Loucy (cell line): Measurements from ENCODE around the gene PDZD8.

Experiments
- CTCF ChIP-seq: fragments of 200-600 bp; sonication (generic); conservative IDR thresholded peaks from 2 replicates; pipeline ENCODE4 v1.5.1; 2014; ENCODE audit warnings: mild to moderate bottlenecking, antibody characterized with exemption, low read length
- EZH2phosphoT487 ChIP-seq: fragments of 200-600 bp; IDR thresholded peaks from 2 replicates; pipeline ENCODE4 v1.6.1; 2018; ENCODE audit warnings: antibody characterized with exemption, mild to moderate bottlenecking, moderate library complexity, borderline replicate concordance

DNA sequence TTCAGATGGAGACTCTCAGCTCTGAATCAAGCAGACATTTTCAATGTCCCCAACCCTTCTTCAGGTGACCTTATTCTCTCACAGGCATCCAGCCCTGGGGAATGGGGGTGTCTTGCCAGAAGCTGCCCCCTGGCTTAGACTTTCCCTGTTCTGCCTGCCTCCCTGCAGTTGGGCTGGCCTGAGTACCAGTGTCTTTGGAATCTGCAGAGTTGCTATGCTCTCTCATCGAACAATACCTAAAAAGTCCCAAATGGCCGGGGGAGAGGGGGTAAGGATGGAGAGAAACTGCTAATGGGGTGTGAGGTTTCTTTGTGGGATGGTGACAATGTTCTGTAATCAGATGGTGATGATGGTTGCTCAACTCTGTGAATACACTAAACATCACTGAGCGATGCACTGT, 113.7 kb downstream of the PDZD8 start:
- no peak for TF ChIP-seq CTCF
- TF ChIP-seq EZH2phosphoT487: no peak
